Measurements from ENCODE around the gene AGO4. TPM values are rescaled to one million over a fixed set of nuclear protein-coding genes. Genes with fewer than 3 reads are reported as not detected.
A peak's percentile ranks its signal among the peaks of the same experiment; 100 is the strongest.

The AGO4 gene
- total RNA-seq, 4 donors from 2014 or later, result 14.9 to 34.7 (median 23.4) TPM

DNA sequence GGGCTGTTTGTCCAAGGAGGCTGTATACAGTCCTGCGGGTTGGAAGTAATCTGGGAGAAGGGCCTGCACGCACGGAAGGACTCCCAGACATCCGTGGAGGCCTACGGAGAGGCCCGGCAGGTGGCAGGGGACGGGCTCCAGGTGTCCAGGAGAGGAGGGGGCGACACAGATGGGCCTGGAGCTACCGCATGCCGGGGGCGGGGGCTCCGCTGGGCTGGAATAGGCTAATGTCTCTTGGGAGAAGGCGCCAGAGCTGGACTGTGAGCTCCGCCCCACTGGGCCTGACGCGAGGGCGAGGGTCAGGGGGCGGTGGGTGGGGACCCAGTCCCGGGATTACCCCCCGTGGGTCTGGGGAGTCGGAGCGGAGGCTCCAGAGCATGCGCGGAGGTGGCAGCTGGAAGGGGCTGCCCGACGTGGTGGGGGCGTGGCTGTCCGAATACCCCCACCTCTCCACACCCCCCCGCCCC, 75.9 kb downstream of the AGO4 start:
- Histone ChIP-seq H3K27ac (peak overlapping the region; percentile 75 to 84 (median 75)), H3K9me3 (no peaks in the 10 kb centered on the region), H3K4me1 (peaks cover 12 to 14% of the 10 kb centered on the region in 2 donors), H3K27me3 (no peaks in the 10 kb centered on the region), H3K36me3 (peaks cover 0 to 3% of the 10 kb centered on the region in 2 donors), H3K4me3 (peak overlapping the region; percentile 78 to 98 (median 94))
- in situ Hi-C loops (cut with MboI; ENCODE audit: low sequenced_read_pairs in 4 of 4), result no loop called here
- TF ChIP-seq, protein P1, sequence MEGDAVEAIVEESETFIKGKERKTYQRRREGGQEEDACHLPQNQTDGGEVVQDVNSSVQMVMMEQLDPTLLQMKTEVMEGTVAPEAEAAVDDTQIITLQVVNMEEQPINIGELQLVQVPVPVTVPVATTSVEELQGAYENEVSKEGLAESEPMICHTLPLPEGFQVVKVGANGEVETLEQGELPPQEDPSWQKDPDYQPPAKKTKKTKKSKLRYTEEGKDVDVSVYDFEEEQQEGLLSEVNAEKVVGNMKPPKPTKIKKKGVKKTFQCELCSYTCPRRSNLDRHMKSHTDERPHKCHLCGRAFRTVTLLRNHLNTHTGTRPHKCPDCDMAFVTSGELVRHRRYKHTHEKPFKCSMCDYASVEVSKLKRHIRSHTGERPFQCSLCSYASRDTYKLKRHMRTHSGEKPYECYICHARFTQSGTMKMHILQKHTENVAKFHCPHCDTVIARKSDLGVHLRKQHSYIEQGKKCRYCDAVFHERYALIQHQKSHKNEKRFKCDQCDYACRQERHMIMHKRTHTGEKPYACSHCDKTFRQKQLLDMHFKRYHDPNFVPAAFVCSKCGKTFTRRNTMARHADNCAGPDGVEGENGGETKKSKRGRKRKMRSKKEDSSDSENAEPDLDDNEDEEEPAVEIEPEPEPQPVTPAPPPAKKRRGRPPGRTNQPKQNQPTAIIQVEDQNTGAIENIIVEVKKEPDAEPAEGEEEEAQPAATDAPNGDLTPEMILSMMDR (IDR thresholded peaks at IDR 0.05 in 4 of 5, conservative IDR thresholded peaks at IDR 0.05 in 1 of 5), result no peak
- TF ChIP-seq POLR2A (IDR thresholded peaks at IDR 0.05), result no peak
- intact Hi-C loops (cut with DNase I; ENCODE audit: low total_unique reads), result loop anchor here (2.0 kb wide), 1 partner anchor 47 kb away; the partner anchor contains the start of gene AGO3
- ATAC-seq, result peak in 1 of 2 donors; percentile 31
- DNase-seq, result no peak

DNA sequence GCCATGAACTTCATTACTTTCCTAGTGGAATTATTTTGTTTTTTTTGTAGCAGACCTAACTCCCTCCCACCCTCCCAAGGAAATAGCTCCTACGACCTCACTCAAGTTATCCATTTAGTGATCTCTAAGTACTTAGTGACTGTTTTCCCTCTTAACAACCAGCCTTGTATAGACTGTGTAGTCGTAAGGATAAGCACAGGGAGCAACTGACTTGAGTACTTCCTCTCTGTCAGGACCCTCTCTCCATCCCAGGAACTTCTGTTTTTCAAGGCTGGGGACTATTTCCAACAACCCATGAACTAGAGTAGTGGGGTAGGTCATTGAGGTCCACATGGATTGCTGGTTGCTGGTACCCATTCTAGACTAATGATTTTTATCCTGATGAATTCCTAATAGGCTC, 77.1 kb downstream of the AGO4 start:
- in situ Hi-C loops (cut with MboI; ENCODE audit: low sequenced_read_pairs in 4 of 4) (no loop called here), intact Hi-C loops (cut with DNase I; ENCODE audit: low total_unique reads) (no loop called here)
- Histone ChIP-seq H3K27me3 (no peaks in the 10 kb centered on the region), H3K9me3 (no peaks in the 10 kb centered on the region), H3K36me3 (peaks cover 0 to 13% of the 10 kb centered on the region in 2 donors), H3K4me1 (peaks cover 12 to 14% of the 10 kb centered on the region in 2 donors), H3K27ac (no peak overlapping the region), H3K4me3 (no peak overlapping the region)
- DNase-seq (no peak), ATAC-seq (no peak)
- TF ChIP-seq POLR2A (IDR thresholded peaks at IDR 0.05), result no peak
- TF ChIP-seq, protein P1 (IDR thresholded peaks at IDR 0.05 in 4 of 5, conservative IDR thresholded peaks at IDR 0.05 in 1 of 5), result no peak

DNA sequence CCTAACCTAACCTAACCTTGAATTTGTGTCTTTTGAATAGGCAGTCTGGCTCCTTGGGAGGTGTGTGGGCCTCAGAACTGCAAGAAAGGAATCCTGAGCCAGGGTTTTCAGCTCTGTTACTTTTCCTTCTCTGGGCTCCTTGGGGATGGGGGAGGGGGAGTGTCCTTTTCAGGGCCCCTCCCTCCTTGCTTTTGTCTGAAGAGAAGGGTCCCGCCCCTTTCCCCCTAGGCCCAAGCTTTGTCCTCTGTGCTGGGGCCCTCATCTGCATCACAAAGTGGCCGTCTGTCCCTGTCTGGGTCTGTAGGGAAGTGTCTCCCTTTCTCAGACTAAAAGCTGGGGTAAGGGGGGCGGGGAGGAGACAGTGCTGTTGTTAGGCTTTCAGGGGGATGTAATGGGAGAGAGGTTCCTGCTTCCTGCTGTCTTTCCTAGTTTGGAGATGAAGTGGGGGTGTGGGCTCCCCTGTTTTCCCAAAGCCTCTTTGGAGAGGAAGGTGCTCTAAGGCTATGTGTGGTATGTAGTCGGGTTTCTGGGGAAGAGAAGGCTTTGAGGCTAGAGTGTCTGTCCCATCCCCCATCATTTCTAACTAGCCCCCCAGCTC, 78.2 kb downstream of the AGO4 start:
- in situ Hi-C loops (cut with MboI; ENCODE audit: low sequenced_read_pairs in 4 of 4), result no loop called here
- no peaks in the 10 kb centered on the region for H3K9me3 ChIP-seq
- intact Hi-C loops (cut with DNase I; ENCODE audit: low total_unique reads), result no loop called here
- no peak for DNase-seq
- peaks cover 12 to 14% of the 10 kb centered on the region in 2 donors for H3K4me1 ChIP-seq
- no peak for TF ChIP-seq POLR2A (IDR thresholded peaks at IDR 0.05)
- H3K27me3 ChIP-seq, result no peaks in the 10 kb centered on the region
- no peak for ATAC-seq
- H3K36me3 ChIP-seq, result peaks cover 0 to 20% of the 10 kb centered on the region in 2 donors
- no peak overlapping the region for H3K27ac ChIP-seq
- no peak overlapping the region for H3K4me3 ChIP-seq

DNA sequence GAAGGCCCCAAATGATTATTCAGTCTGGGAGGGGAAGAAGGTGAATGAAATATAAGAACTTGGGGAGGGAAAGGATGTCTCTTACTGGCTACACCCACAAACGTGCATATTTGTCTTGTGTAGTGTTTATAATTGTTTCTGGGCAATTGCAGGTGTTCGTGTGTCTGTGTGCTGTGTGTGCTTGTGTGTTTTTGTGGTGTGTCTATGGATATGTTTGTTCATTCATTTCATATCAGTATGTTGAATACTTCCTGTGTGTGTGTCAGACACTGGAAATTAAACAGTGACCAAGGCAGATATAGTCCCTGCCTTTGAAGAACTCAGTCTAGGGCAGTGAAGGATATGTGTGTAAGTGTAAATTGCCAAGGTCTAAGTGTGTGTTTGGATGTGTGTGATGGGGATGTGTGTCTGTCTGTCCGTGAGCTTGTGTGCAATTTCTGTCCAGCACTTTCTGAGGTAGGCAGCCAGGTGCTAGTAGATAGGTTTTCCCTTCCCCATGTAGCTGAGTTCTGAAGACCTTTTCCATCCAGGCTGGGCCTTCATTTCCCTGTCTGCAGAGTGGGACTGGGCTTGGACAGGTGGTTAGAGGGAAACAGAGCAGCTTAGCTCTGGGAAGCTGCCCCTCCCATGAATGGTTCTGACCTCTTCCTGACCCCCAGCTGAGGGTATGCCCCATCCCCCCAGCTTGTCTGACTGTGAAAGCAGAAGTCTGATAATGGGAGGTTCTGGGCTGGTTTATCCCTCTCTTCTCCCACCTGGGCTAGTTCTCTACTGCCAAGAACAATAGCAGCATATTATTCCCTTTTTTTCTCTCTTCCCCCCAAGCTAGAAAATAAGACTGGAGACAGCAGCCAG, 79.0 kb downstream of the AGO4 start:
- no peaks in the 10 kb centered on the region for H3K9me3 ChIP-seq
- peaks cover 12 to 14% of the 10 kb centered on the region in 2 donors for H3K4me1 ChIP-seq
- peaks cover 0 to 27% of the 10 kb centered on the region in 2 donors for H3K36me3 ChIP-seq
- in situ Hi-C loops (cut with MboI; ENCODE audit: low sequenced_read_pairs in 4 of 4), result no loop called here
- DNase-seq (no peak), ATAC-seq (no peak)
- no peaks in the 10 kb centered on the region for H3K27me3 ChIP-seq
- intact Hi-C loops (cut with DNase I; ENCODE audit: low total_unique reads), result no loop called here
- no peak overlapping the region for H3K4me3 ChIP-seq
- TF ChIP-seq POLR2A (IDR thresholded peaks at IDR 0.05), result no peak
- TF ChIP-seq, protein P1 (IDR thresholded peaks at IDR 0.05 in 4 of 5, conservative IDR thresholded peaks at IDR 0.05 in 1 of 5), result no peak
- no peak overlapping the region for H3K27ac ChIP-seq

DNA sequence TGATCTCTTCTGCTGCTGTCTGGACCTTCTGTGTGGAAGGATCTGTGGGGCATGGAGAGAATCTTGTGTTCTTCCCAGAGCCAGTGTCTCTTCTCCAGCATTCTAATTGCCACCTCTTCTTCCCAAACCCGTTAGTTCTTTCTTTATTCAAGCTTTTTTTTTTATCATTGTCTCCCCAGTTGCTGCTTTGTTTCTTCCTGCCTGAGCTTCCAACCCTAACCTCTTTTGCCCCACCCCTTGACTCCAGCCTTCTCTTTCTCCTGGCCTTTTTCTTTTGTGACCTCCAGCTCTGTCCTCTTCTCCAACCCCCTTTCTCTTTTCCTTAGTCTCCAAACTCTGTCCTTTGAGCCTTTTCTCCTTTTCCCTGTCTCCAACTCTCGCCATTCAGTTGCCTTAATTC, 79.7 kb downstream of the AGO4 start:
- ATAC-seq (no peak), DNase-seq (no peak)
- no peaks in the 10 kb centered on the region for H3K9me3 ChIP-seq
- TF ChIP-seq, protein P1 (IDR thresholded peaks at IDR 0.05 in 4 of 5, conservative IDR thresholded peaks at IDR 0.05 in 1 of 5), result no peak
- no peak for TF ChIP-seq POLR2A (IDR thresholded peaks at IDR 0.05)
- peaks cover 0 to 33% of the 10 kb centered on the region in 2 donors for H3K36me3 ChIP-seq
- H3K27me3 ChIP-seq, result no peaks in the 10 kb centered on the region
- H3K27ac ChIP-seq, result no peak overlapping the region
- intact Hi-C loops (cut with DNase I; ENCODE audit: low total_unique reads), result no loop called here
- in situ Hi-C loops (cut with MboI; ENCODE audit: low sequenced_read_pairs in 4 of 4), result no loop called here
- peaks cover 12 to 14% of the 10 kb centered on the region in 2 donors for H3K4me1 ChIP-seq
- H3K4me3 ChIP-seq, result no peak overlapping the region
